HepG2 (cell line): ENCODE results near the gene MEX3D. TPM values are rescaled to one million over a fixed set of nuclear protein-coding genes. Genes with fewer than 3 reads are reported as not detected.

Experiments
- ATAC-seq: fragments of 200-7000 bp; cut with Tn5 transposase; 3 replicates; pipeline ENCODE4 v1.9.1; 2020; ENCODE audit warnings: mild to moderate bottlenecking, moderate library complexity
- BruUV-seq: library from RNA; stranded (reverse); fragments of 400-500 nt; replicated peaks from 2 replicates; lab custom pipeline; 2021; lab: Mats Ljungman, UMichigan
- CTCF ChIA-PET: fragments of 300-600 bp; formaldehyde crosslinking; extraction: SDS; loops from one replicate; lab custom pipeline; 2021; ENCODE audit warnings: low total read pairs, inconsistent platforms, low intra/inter-chr PET ratio; lab: Yijun Ruan, JAX
- POLR2A ChIA-PET: fragments of 350-600 bp; sonication (Branson Sonifier 250); formaldehyde crosslinking; loops from one replicate; lab custom pipeline; 2020; ENCODE audit warnings: antibody characterized with exemption, inconsistent platforms; lab: Yijun Ruan, JAX
- DNase-seq: peaks from one replicate; pipeline ENCODE4 v3.0.0-alpha.2; 2015; ENCODE audit warnings: low spot score
- FAIRE-seq: peaks from 3 replicates; lab custom pipeline; 2011; peaks lifted over from hg19 to GRCh38; lab: Jason Lieb, UNC
- H2AFZ ChIP-seq: one replicate; pipeline ENCODE4 v1.6.1; 2011; ENCODE audit warnings: low read length, inconsistent platforms
- H3K27ac ChIP-seq: fragments of 300-600 bp; 3 replicates; pipeline ENCODE4 v1.8.0; 2011; ENCODE audit warnings: mixed run types, mild to moderate bottlenecking, mixed read lengths, low read length, inconsistent platforms; ENCODE audit not compliant: insufficient read depth; ENCODE audit errors: extremely low read length
- H3K27me3 ChIP-seq, 2 experiments: fragments of 200-600 bp in 1 of 2; 2 replicates in 1 of 2; 3 replicates in 1 of 2; pipeline versions ENCODE4 v1.6.0 to v1.8.0; 2011; ENCODE audit warnings: low read length in 2 of 2, mild to moderate bottlenecking in 2 of 2, moderate library complexity in 2 of 2, inconsistent platforms in 1 of 2; ENCODE audit not compliant: insufficient read depth in 2 of 2, control insufficient read depth in 1 of 2
- H3K36me3 ChIP-seq, 2 experiments: fragments of 200-600 bp in 1 of 2; replicated peaks in 1 of 2; 2 replicates in 1 of 2; 3 replicates in 1 of 2; pipeline versions ENCODE4 v1.5.1 to v1.8.0; 2011; ENCODE audit warnings: low read length in 2 of 2, inconsistent platforms in 1 of 2; ENCODE audit not compliant: insufficient read depth in 2 of 2, control insufficient read depth in 1 of 2
- H3K4me1 ChIP-seq: 2 replicates; pipeline ENCODE4 v1.5.1; 2012; ENCODE audit warnings: low read length, inconsistent platforms; ENCODE audit not compliant: insufficient read depth
- H3K4me2 ChIP-seq: 2 replicates; pipeline ENCODE4 v1.6.0; 2011; ENCODE audit warnings: low read depth, low read length, inconsistent platforms
- H3K4me3 ChIP-seq, 3 experiments: fragments of 200-600 bp in 1 of 3; sonication (generic), shearing (Covaris generic) in 1 of 3; replicated peaks in 1 of 3; 2 replicates each; pipeline ENCODE4 v1.5.1; 2011 to 2016; ENCODE audit warnings: low read length in 3 of 3, inconsistent platforms in 2 of 3, low read depth in 2 of 3, mild to moderate bottlenecking in 2 of 3, control low read depth in 1 of 3, mixed read lengths in 1 of 3; ENCODE audit not compliant: insufficient read depth in 1 of 3
- H3K79me2 ChIP-seq: one replicate; pipeline ENCODE4 v1.6.1; 2011; ENCODE audit warnings: low read length, inconsistent platforms; ENCODE audit not compliant: insufficient read depth
- H3K9ac ChIP-seq: 2 replicates; pipeline ENCODE4 v1.6.0; 2011; ENCODE audit warnings: mild to moderate bottlenecking, low read depth, low read length, inconsistent platforms; ENCODE audit not compliant: insufficient read depth
- H3K9me3 ChIP-seq: 2 replicates; pipeline ENCODE4 v1.5.1; 2012; ENCODE audit warnings: mild to moderate bottlenecking, low read length
- H4K20me1 ChIP-seq: 2 replicates; pipeline ENCODE4 v1.6.0; 2011; ENCODE audit warnings: inconsistent platforms, mild to moderate bottlenecking, low read length, moderate library complexity; ENCODE audit not compliant: insufficient read depth
- AGO1 ChIP-seq: fragments of 200-400 bp; formaldehyde crosslinking; IDR thresholded peaks from 2 replicates; pipeline ENCODE4 v1.6.1; 2017; ENCODE audit warnings: mild to moderate bottlenecking, low read depth, low read length, moderate library complexity; ENCODE audit not compliant: poor library complexity, severe bottlenecking
- EED ChIP-seq: sonication (generic); formaldehyde crosslinking; IDR thresholded peaks from 2 replicates; pipeline ENCODE4 v1.5.0; 2020; ENCODE audit warnings: mild to moderate bottlenecking, missing genetic modification reagents
- MAFF ChIP-seq: IDR thresholded peaks from 2 replicates; pipeline ENCODE4 v1.6.1; 2011; ENCODE audit warnings: low read depth, low read length, improper control_type of control experiment
- STAG1 ChIP-seq: sonication (generic); formaldehyde crosslinking; IDR thresholded peaks from 2 replicates; pipeline ENCODE4 v1.4.0; 2020; ENCODE audit warnings: missing genetic modification reagents
- ZBTB7A ChIP-seq: sonication (generic); formaldehyde crosslinking; IDR thresholded peaks from 2 replicates; pipeline ENCODE4 v1.8.0; 2022; ENCODE audit warnings: mild to moderate bottlenecking, missing genetic modification reagents
- ZIK1 ChIP-seq: sonication (generic); formaldehyde crosslinking; IDR thresholded peaks from 2 replicates; pipeline ENCODE4 v1.5.0; 2020; ENCODE audit warnings: mild to moderate bottlenecking, low read depth, missing genetic modification reagents, borderline replicate concordance
- ZNF644 ChIP-seq: IDR thresholded peaks from 2 replicates; pipeline ENCODE4 v1.6.1; 2016; ENCODE audit warnings: low read depth
- ZNF660 ChIP-seq: sonication (generic); formaldehyde crosslinking; IDR thresholded peaks from 2 replicates; pipeline ENCODE4 v1.5.1; 2020; ENCODE audit warnings: mild to moderate bottlenecking, low read depth, missing genetic modification reagents, borderline replicate concordance
- ZNF747 ChIP-seq: sonication (generic); formaldehyde crosslinking; IDR thresholded peaks from 2 replicates; pipeline ENCODE4 v1.8.1; 2023; ENCODE audit warnings: missing genetic modification reagents, mild to moderate bottlenecking, borderline replicate concordance
- WGBS: methylation state at CpG from one replicate; pipeline ENCODE4 v1.1.6; 2017; ENCODE audit warnings: low lambda C conversion rate; 5-methylcytosine and 5-hydroxymethylcytosine counted together
- in situ Hi-C: cut with HindIII; loops from 2 replicates; pipeline ENCODE4 v1.10.0; 2017; ENCODE audit warnings: low pct_unique_long_range_greater_than_20kb; ENCODE audit not compliant: extremely low pct_ligation_motif_present
- intact Hi-C: fragments of 100-400 bp; cut with micrococcal nuclease; formaldehyde crosslinking; loops from one replicate; pipeline ENCODE4 v1.10.0; 2022; ENCODE audit not compliant: unreplicated experiment
- polyA plus RNA-seq, 8 experiments: library from polyadenylated mRNA; depleted of rRNA in 3 of 8; stranded (reverse) in 7 of 8; unstranded in 1 of 8; fragments of >200 nt; fragmentation: Illumina TruSeq in 4 of 8; extraction: Trizol in 4 of 8; gene quantifications; 2 replicates each; pipeline versions ENCODE4 v1.2.1 to v1.2.3, GENCODE V29; 2011 to 2016; ENCODE audit warnings: low read depth in 4 of 8, missing spikeins in 1 of 8, mixed read lengths in 1 of 8; ENCODE audit not compliant: insufficient read depth in 1 of 8
- total RNA-seq, 5 experiments: library from RNA; depleted of rRNA; stranded (reverse); fragments of >200 nt; fragmentation: Illumina TruSeq; extraction: Trizol; gene quantifications; 2 replicates each; pipeline ENCODE4 v1.2.3, GENCODE V29; 2016; ENCODE audit warnings: low read depth in 1 of 5
- TF ChIP-seq, protein P1 (sequence below): sonication (generic); formaldehyde crosslinking; IDR thresholded peaks from 2 replicates; pipeline ENCODE4 v1.8.0; 2022; ENCODE audit warnings: mild to moderate bottlenecking, missing genetic modification reagents, moderate library complexity
- TF ChIP-seq, protein P2 (sequence below): sonication (generic); formaldehyde crosslinking; IDR thresholded peaks from 2 replicates; pipeline ENCODE4 v1.5.1; 2020; ENCODE audit warnings: mild to moderate bottlenecking, missing genetic modification reagents, moderate library complexity

MEX3D gene
- total and polyA plus RNA-seq, 2 of the 13 experiments (the other 11 are each of a cell fraction or from before 2014, with no cell fraction given): 3.6 to 17.1 TPM

DNA sequence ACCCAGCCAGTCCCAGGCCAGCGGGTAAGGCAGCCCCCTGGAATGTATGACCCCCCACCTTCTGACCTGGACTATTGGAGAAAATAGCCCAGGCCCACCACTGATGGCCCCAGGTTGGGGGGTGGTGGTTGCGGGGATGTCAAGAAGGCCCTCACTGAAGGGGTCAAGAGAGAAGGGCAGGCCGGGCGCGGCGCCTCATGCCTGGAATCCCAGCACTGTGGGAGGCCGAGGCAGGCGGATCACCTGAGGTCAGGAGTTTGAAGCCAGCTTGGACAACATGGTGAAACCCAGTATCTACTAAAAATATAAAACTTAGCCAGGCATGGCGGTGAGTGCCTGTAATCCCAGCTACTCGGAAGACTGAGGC is 53.8 kb downstream of the MEX3D start:
- TF ChIP-seq ZNF747 (CRISPR knock-in tag): no peak
- no peak for TF ChIP-seq ZNF660 (CRISPR knock-in tag)
- peak; percentile 4 for TF ChIP-seq AGO1
- TF ChIP-seq EED (CRISPR knock-in tag): no peak
- POLR2A ChIA-PET: no interaction called here
- H3K27ac ChIP-seq: no peak overlapping the region
- FAIRE-seq: no peak
- no peak overlapping the region for H2AFZ ChIP-seq
- no peak overlapping the region for H3K4me2 ChIP-seq
- ATAC-seq: no peak
- DNase-seq: no peak
- no peak overlapping the region for H3K4me3 ChIP-seq
- peaks cover 34% of the 10 kb centered on the region for H3K4me1 ChIP-seq
- H3K9me3 ChIP-seq: no peaks in the 10 kb centered on the region
- WGBS: 8% methylated on average over 9 of the region's 10 CpGs
- H3K36me3 ChIP-seq: no peaks in the 10 kb centered on the region
- in situ Hi-C loops (loop anchor here (5.0 kb wide), 1 partner anchor 57 kb away; no protein-coding TSS in a partner anchor), intact Hi-C loops (no loop called here)
- H3K9ac ChIP-seq: no peak overlapping the region
- H3K27me3 ChIP-seq: peaks cover 0 to 17% of the 10 kb centered on the region in 2 experiments; a peak in 3 of 5 replicates
- no TSS peak for BruUV-seq
- no peaks in the 10 kb centered on the region for H4K20me1 ChIP-seq
- no peaks in the 10 kb centered on the region for H3K79me2 ChIP-seq
- CTCF ChIA-PET: interaction anchor here (2.0 to 2.1 kb wide), 2 partner anchors 11 to 69 kb away, joined by 5 to 8 read pairs; no protein-coding TSS in a partner anchor

DNA sequence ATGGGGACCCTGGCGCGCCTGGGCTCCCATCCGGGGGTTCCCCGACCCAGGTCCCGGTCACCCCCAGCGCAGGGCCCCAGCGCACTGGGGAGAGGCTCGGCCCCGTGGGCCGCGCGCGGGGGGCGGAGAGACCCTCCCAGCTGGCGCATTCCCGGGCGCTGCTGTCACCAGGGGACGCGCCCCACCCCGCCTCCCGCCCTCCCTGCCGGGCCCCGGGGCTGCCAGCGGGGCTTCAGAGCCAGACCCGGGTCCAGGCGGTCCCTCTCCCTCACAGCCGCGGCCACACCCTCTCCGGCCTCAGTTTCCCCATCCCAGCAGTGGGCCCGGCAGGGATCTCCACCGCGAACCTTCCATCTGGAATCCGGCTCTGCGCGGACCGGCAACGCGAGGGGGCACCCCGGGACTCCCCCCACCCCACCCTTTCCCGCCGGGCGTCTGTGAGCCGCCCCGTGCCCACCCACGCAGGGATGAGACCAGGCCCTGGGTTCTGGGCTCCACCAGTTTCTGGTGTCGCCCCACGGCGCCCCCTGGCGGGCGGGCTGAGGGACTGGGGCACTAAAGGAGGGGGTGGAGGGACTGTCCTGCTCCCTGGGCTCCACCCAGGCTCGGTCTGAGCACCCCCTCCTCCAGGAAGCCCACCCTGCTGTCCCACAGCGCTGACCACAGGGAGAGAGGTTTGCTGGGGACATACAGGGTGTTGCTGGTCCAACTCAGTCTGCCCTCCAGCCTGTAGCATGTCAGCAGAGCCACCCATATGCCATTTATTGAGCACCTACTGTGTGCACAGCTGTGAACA is 54.4 kb downstream of the MEX3D start:
- H3K9me3 ChIP-seq: no peaks in the 10 kb centered on the region
- H3K27ac ChIP-seq: no peak overlapping the region
- H2AFZ ChIP-seq: no peak overlapping the region
- H3K4me3 ChIP-seq: peak overlapping the region; percentile 50 to 73 (median 71); a peak in 4 of 6 replicates
- ChIA-PET POLR2A (no interaction called here), CTCF (interaction anchor here (1.3 to 2.1 kb wide), 3 partner anchors 10 to 76 kb away, joined by 4 to 8 read pairs (median 5); partner anchors contain the start of gene RPS15)
- ATAC-seq (peak; percentile 70), DNase-seq (no peak), FAIRE-seq (no peak)
- H3K4me2 ChIP-seq: peak overlapping the region; percentile 75
- H4K20me1 ChIP-seq: no peaks in the 10 kb centered on the region
- H3K79me2 ChIP-seq: no peaks in the 10 kb centered on the region
- no TSS peak for BruUV-seq
- H3K36me3 ChIP-seq: no peaks in the 10 kb centered on the region
- H3K27me3 ChIP-seq: peaks cover 0 to 15% of the 10 kb centered on the region in 2 experiments; a peak in 3 of 5 replicates
- in situ Hi-C loops: loop anchor here (5.0 kb wide), 1 partner anchor 56 kb away; no protein-coding TSS in a partner anchor
- peak overlapping the region; percentile 43; the same call in 1 of the 2 replicates for H3K9ac ChIP-seq
- peaks cover 34% of the 10 kb centered on the region for H3K4me1 ChIP-seq
- intact Hi-C loops: no loop called here
- 0% methylated on average over 13 of the region's 52 CpGs for WGBS
- TF ChIP-seq STAG1 (CRISPR knock-in tag) (peak; percentile 49), MAFF (no peak), ZIK1 (CRISPR knock-in tag) (0 out of 2 replicates have a peak, but pooled peaks have one; percentile 28), ZBTB7A (CRISPR knock-in tag) (peak; percentile 43; the same call in 1 of the 2 replicates), ZNF644 (CRISPR knock-in tag) (no peak)
- TF ChIP-seq, protein P1, sequence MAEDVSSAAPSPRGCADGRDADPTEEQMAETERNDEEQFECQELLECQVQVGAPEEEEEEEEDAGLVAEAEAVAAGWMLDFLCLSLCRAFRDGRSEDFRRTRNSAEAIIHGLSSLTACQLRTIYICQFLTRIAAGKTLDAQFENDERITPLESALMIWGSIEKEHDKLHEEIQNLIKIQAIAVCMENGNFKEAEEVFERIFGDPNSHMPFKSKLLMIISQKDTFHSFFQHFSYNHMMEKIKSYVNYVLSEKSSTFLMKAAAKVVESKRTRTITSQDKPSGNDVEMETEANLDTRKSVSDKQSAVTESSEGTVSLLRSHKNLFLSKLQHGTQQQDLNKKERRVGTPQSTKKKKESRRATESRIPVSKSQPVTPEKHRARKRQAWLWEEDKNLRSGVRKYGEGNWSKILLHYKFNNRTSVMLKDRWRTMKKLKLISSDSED: no peak
- TF ChIP-seq, protein P2, sequence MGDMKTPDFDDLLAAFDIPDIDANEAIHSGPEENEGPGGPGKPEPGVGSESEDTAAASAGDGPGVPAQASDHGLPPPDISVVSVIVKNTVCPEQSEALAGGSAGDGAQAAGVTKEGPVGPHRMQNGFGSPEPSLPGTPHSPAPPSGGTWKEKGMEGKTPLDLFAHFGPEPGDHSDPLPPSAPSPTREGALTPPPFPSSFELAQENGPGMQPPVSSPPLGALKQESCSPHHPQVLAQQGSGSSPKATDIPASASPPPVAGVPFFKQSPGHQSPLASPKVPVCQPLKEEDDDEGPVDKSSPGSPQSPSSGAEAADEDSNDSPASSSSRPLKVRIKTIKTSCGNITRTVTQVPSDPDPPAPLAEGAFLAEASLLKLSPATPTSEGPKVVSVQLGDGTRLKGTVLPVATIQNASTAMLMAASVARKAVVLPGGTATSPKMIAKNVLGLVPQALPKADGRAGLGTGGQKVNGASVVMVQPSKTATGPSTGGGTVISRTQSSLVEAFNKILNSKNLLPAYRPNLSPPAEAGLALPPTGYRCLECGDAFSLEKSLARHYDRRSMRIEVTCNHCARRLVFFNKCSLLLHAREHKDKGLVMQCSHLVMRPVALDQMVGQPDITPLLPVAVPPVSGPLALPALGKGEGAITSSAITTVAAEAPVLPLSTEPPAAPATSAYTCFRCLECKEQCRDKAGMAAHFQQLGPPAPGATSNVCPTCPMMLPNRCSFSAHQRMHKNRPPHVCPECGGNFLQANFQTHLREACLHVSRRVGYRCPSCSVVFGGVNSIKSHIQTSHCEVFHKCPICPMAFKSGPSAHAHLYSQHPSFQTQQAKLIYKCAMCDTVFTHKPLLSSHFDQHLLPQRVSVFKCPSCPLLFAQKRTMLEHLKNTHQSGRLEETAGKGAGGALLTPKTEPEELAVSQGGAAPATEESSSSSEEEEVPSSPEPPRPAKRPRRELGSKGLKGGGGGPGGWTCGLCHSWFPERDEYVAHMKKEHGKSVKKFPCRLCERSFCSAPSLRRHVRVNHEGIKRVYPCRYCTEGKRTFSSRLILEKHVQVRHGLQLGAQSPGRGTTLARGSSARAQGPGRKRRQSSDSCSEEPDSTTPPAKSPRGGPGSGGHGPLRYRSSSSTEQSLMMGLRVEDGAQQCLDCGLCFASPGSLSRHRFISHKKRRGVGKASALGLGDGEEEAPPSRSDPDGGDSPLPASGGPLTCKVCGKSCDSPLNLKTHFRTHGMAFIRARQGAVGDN (CRISPR knock-in tag): peak; percentile 10; the same call in 1 of the 2 replicates
